Stimulated activated CD8-positive, alpha-beta memory T cell treated with anti-CD3 and anti-CD28 coated beads, Interleukin-7, amount 100 ng/mL, for 1 hour (primary cell): ENCODE measurements around the gene CHML.

Experiments
- DNase-seq, 2 donors: peaks; one replicate each; pipeline ENCODE4 v3.0.0-alpha.2; 2020; ENCODE audit warnings: low read depth in 2 of 2

The CHML gene

DNA sequence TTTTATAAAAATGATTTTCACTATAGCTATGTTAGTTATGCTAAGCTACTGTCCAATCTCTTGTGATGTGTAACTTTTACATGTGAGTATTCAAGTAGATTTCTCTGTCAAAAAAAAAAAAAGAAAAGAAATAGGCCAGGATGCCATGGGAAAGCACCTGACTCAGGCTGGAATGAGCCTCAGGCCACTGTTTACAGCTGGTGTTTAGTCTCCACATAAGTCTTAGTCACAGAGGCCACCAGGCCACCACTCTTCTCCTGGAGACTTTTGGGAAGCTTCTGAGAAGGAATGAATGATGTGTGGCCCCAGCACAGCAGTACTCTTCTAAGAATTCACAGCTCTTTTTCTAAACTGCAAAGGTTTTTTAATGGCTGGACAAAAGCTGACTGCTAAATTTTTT is 48.9 kb downstream of the CHML start:
- no peak for DNase-seq

- no peak for DNase-seq
These were observed 49.5 kb downstream of the CHML start for GRCh38 chr1:241590719-241591118.
